Measurements from ENCODE around the gene APLN.

- TF ChIP-seq, protein P1, sequence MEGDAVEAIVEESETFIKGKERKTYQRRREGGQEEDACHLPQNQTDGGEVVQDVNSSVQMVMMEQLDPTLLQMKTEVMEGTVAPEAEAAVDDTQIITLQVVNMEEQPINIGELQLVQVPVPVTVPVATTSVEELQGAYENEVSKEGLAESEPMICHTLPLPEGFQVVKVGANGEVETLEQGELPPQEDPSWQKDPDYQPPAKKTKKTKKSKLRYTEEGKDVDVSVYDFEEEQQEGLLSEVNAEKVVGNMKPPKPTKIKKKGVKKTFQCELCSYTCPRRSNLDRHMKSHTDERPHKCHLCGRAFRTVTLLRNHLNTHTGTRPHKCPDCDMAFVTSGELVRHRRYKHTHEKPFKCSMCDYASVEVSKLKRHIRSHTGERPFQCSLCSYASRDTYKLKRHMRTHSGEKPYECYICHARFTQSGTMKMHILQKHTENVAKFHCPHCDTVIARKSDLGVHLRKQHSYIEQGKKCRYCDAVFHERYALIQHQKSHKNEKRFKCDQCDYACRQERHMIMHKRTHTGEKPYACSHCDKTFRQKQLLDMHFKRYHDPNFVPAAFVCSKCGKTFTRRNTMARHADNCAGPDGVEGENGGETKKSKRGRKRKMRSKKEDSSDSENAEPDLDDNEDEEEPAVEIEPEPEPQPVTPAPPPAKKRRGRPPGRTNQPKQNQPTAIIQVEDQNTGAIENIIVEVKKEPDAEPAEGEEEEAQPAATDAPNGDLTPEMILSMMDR (IDR thresholded peaks at IDR 0.05; ENCODE audit: insufficient read depth, low read depth, low read length) = no peak
- no peak for TF ChIP-seq EZH2 (IDR thresholded peaks at IDR 0.05; ENCODE audit: insufficient read depth, low read length)
Observed at GRCh38 chrX:129638917-129639316, 15.8 kb downstream of the APLN start.
